ENCODE data around the gene XAGE2.

GRCh38 chrX:52352551-52352950 lies 16.3 kb upstream of the XAGE2 start:
- TF ChIP-seq EP300 (IDR thresholded peaks at IDR 0.05), result no peak
- TF ChIP-seq CTCF (IDR thresholded peaks at IDR 0.05), result no peak

Measured in suprapubic skin (tissue), 3 donors.